SJSA1 (cell line): ENCODE measurements around the gene GNAO1. TPM values are rescaled to one million over a fixed set of nuclear protein-coding genes. Genes with fewer than 3 reads are reported as not detected.

Source experiments
- DNase-seq, 2 experiments: peaks; one replicate each; pipeline ENCODE4 v3.0.0-alpha.2; 2015 to 2020; ENCODE audit warnings: low spot score in 2 of 2, low read depth in 1 of 2
- H3K27ac ChIP-seq: fragments of 250-450 bp; sonication (Bioruptor Pico); 2 replicates; pipeline ENCODE4 v1.5.1; 2020; ENCODE audit warnings: mild to moderate bottlenecking, moderate library complexity
- H3K27me3 ChIP-seq: fragments of 250-450 bp; sonication (Bioruptor Pico); replicated peaks from 2 replicates; pipeline ENCODE4 v1.5.1; 2020; ENCODE audit warnings: mild to moderate bottlenecking, moderate library complexity
- H3K36me3 ChIP-seq: fragments of 250-450 bp; sonication (Bioruptor Pico); 2 replicates; pipeline ENCODE4 v1.5.1; 2020; ENCODE audit warnings: mild to moderate bottlenecking
- H3K4me1 ChIP-seq: fragments of 250-450 bp; sonication (Bioruptor Pico); replicated peaks from 2 replicates; pipeline ENCODE4 v1.6.1; 2021; ENCODE audit warnings: mild to moderate bottlenecking
- H3K4me3 ChIP-seq: fragments of 250-450 bp; sonication (Bioruptor Pico); 2 replicates; pipeline ENCODE4 v1.5.1; 2020; ENCODE audit warnings: mild to moderate bottlenecking
- H3K9me3 ChIP-seq: fragments of 250-450 bp; sonication (Bioruptor Pico); replicated peaks from 2 replicates; pipeline ENCODE4 v1.5.1; 2020; ENCODE audit warnings: mild to moderate bottlenecking
- total RNA-seq: library from RNA; depleted of rRNA; stranded (reverse); fragments of >200 nt; shearing (Covaris generic); gene quantifications from 2 replicates; pipeline ENCODE4 v1.2.3, GENCODE V29; 2014

The GNAO1 gene
- total RNA-seq, 1 experiment from 2014 or later, result 5.1 TPM

GRCh38 chr16:56258508-56259424, 67.5 kb downstream of the GNAO1 start:
- no peaks in the 10 kb centered on the region for H3K36me3 ChIP-seq
- no peak overlapping the region for H3K27ac ChIP-seq
- no peaks in the 10 kb centered on the region for H3K4me1 ChIP-seq
- H3K9me3 ChIP-seq, result no peaks in the 10 kb centered on the region
- no peaks in the 10 kb centered on the region for H3K27me3 ChIP-seq
- H3K4me3 ChIP-seq, result no peak overlapping the region
- DNase-seq, result no peak

GRCh38 chr16:56259425-56259779, 68.1 kb downstream of the GNAO1 start:
- Histone ChIP-seq H3K27ac (no peak overlapping the region), H3K36me3 (no peaks in the 10 kb centered on the region), H3K4me1 (no peaks in the 10 kb centered on the region)

GRCh38 chr16:56260378-56261160, 69.3 kb downstream of the GNAO1 start:
- Histone ChIP-seq H3K4me3 (no peak overlapping the region), H3K36me3 (no peaks in the 10 kb centered on the region), H3K9me3 (no peaks in the 10 kb centered on the region), H3K4me1 (no peaks in the 10 kb centered on the region), H3K27ac (no peak overlapping the region), H3K27me3 (no peaks in the 10 kb centered on the region)
- no peak for DNase-seq

More at GRCh38 chr16:56259425-56259779, 68.1 kb downstream of the GNAO1 start:
- Histone ChIP-seq H3K27me3 (no peaks in the 10 kb centered on the region), H3K4me3 (no peak overlapping the region), H3K9me3 (no peaks in the 10 kb centered on the region)
- no peak for DNase-seq

GRCh38 chr16:56261656-56262055, 70.4 kb downstream of the GNAO1 start:
- Histone ChIP-seq H3K4me1 (no peaks in the 10 kb centered on the region), H3K27me3 (no peaks in the 10 kb centered on the region), H3K4me3 (no peak overlapping the region), H3K9me3 (no peaks in the 10 kb centered on the region), H3K36me3 (no peaks in the 10 kb centered on the region), H3K27ac (no peak overlapping the region)
- DNase-seq, result no peak

- no peak overlapping the region for H3K27ac ChIP-seq
- H3K27me3 ChIP-seq, result no peaks in the 10 kb centered on the region
- H3K9me3 ChIP-seq, result no peaks in the 10 kb centered on the region
- H3K36me3 ChIP-seq, result no peaks in the 10 kb centered on the region
- no peak for DNase-seq
- no peaks in the 10 kb centered on the region for H3K4me1 ChIP-seq
- H3K4me3 ChIP-seq, result no peak overlapping the region
These were observed 70.9 kb downstream of the GNAO1 start for GRCh38 chr16:56262148-56262547.

- no peak for DNase-seq
- Histone ChIP-seq H3K9me3 (no peaks in the 10 kb centered on the region), H3K27ac (no peak overlapping the region), H3K4me1 (no peaks in the 10 kb centered on the region), H3K36me3 (no peaks in the 10 kb centered on the region), H3K4me3 (no peak overlapping the region), H3K27me3 (no peaks in the 10 kb centered on the region)
These were observed 71.4 kb downstream of the GNAO1 start for GRCh38 chr16:56262551-56263245.

- no peaks in the 10 kb centered on the region for H3K9me3 ChIP-seq
- no peaks in the 10 kb centered on the region for H3K36me3 ChIP-seq
- DNase-seq, result no peak
- H3K27me3 ChIP-seq, result no peaks in the 10 kb centered on the region
- no peak overlapping the region for H3K27ac ChIP-seq
- no peak overlapping the region for H3K4me3 ChIP-seq
- peaks cover 3% of the 10 kb centered on the region for H3K4me1 ChIP-seq
These were observed 72.7 kb downstream of the GNAO1 start for GRCh38 chr16:56263711-56264608.

GRCh38 chr16:56264609-56264972, 73.3 kb downstream of the GNAO1 start:
- no peak overlapping the region for H3K4me3 ChIP-seq
- H3K36me3 ChIP-seq, result no peaks in the 10 kb centered on the region
- H3K4me1 ChIP-seq, result peaks cover 9% of the 10 kb centered on the region
- no peaks in the 10 kb centered on the region for H3K9me3 ChIP-seq
- H3K27me3 ChIP-seq, result no peaks in the 10 kb centered on the region
- H3K27ac ChIP-seq, result no peak overlapping the region
- DNase-seq, result no peak

GRCh38 chr16:56265184-56265583, 73.9 kb downstream of the GNAO1 start:
- DNase-seq, result no peak
- no peak overlapping the region for H3K27ac ChIP-seq

GRCh38 chr16:56265746-56266145, 74.5 kb downstream of the GNAO1 start:
- no peak overlapping the region for H3K4me3 ChIP-seq
- H3K27ac ChIP-seq, result no peak overlapping the region
- H3K9me3 ChIP-seq, result no peaks in the 10 kb centered on the region
- H3K36me3 ChIP-seq, result no peaks in the 10 kb centered on the region
- no peaks in the 10 kb centered on the region for H3K27me3 ChIP-seq
- no peak for DNase-seq
- H3K4me1 ChIP-seq, result peaks cover 20% of the 10 kb centered on the region

More at GRCh38 chr16:56265184-56265583, 73.9 kb downstream of the GNAO1 start:
- no peaks in the 10 kb centered on the region for H3K27me3 ChIP-seq
- no peaks in the 10 kb centered on the region for H3K36me3 ChIP-seq
- H3K9me3 ChIP-seq, result no peaks in the 10 kb centered on the region
- H3K4me1 ChIP-seq, result peaks cover 15% of the 10 kb centered on the region
- no peak overlapping the region for H3K4me3 ChIP-seq

GRCh38 chr16:56266641-56267607, 75.6 kb downstream of the GNAO1 start:
- peaks cover 23% of the 10 kb centered on the region for H3K4me1 ChIP-seq

GRCh38 chr16:56267888-56268287, 76.6 kb downstream of the GNAO1 start:
- H3K4me3 ChIP-seq, result no peak overlapping the region
- peaks cover 23% of the 10 kb centered on the region for H3K4me1 ChIP-seq
- H3K27ac ChIP-seq, result no peak overlapping the region
- H3K9me3 ChIP-seq, result no peaks in the 10 kb centered on the region
- H3K36me3 ChIP-seq, result no peaks in the 10 kb centered on the region
- no peaks in the 10 kb centered on the region for H3K27me3 ChIP-seq
- no peak for DNase-seq

More at GRCh38 chr16:56266641-56267607, 75.6 kb downstream of the GNAO1 start:
- no peaks in the 10 kb centered on the region for H3K27me3 ChIP-seq
- H3K4me3 ChIP-seq, result no peak overlapping the region
- H3K27ac ChIP-seq, result no peak overlapping the region
- no peak for DNase-seq
- H3K9me3 ChIP-seq, result no peaks in the 10 kb centered on the region
- H3K36me3 ChIP-seq, result no peaks in the 10 kb centered on the region
